GM10248 (cell line): ENCODE data around the gene NTN1.

ENCODE experiments used
- CTCF ChIA-PET: fragments of 300-600 bp; sonication (Branson Sonifier 250); formaldehyde crosslinking; extraction: SDS; loops from one replicate; lab custom pipeline; 2021; ENCODE audit warnings: antibody characterized with exemption; lab: Yijun Ruan, JAX
- POLR2A ChIA-PET: fragments of 350-650 bp; sonication (Branson Sonifier 250); formaldehyde crosslinking; extraction: SDS; loops from one replicate; lab custom pipeline; 2020; ENCODE audit warnings: antibody characterized with exemption; lab: Yijun Ruan, JAX
- DNase-seq: peaks from one replicate; pipeline ENCODE4 v3.0.0; 2012; ENCODE audit errors: extremely low spot score
- TF ChIP-seq, protein P1 (sequence below): IDR thresholded peaks from 2 replicates; pipeline ENCODE4 v1.5.1; 2012; ENCODE audit warnings: mild to moderate bottlenecking, low read depth; ENCODE audit errors: extremely low read depth, missing control alignments, control extremely low read depth

NTN1 gene

GRCh38 chr17:9272501-9273200 lies 251.3 kb downstream of the NTN1 start:
- ChIA-PET POLR2A (no interaction called here), CTCF (interaction anchor here (1.4 kb wide), 1 partner anchor 19 kb away, joined by 5 read pairs; no protein-coding TSS in a partner anchor)
- no peak for DNase-seq
- TF ChIP-seq, protein P1, sequence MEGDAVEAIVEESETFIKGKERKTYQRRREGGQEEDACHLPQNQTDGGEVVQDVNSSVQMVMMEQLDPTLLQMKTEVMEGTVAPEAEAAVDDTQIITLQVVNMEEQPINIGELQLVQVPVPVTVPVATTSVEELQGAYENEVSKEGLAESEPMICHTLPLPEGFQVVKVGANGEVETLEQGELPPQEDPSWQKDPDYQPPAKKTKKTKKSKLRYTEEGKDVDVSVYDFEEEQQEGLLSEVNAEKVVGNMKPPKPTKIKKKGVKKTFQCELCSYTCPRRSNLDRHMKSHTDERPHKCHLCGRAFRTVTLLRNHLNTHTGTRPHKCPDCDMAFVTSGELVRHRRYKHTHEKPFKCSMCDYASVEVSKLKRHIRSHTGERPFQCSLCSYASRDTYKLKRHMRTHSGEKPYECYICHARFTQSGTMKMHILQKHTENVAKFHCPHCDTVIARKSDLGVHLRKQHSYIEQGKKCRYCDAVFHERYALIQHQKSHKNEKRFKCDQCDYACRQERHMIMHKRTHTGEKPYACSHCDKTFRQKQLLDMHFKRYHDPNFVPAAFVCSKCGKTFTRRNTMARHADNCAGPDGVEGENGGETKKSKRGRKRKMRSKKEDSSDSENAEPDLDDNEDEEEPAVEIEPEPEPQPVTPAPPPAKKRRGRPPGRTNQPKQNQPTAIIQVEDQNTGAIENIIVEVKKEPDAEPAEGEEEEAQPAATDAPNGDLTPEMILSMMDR: no peak

DNA sequence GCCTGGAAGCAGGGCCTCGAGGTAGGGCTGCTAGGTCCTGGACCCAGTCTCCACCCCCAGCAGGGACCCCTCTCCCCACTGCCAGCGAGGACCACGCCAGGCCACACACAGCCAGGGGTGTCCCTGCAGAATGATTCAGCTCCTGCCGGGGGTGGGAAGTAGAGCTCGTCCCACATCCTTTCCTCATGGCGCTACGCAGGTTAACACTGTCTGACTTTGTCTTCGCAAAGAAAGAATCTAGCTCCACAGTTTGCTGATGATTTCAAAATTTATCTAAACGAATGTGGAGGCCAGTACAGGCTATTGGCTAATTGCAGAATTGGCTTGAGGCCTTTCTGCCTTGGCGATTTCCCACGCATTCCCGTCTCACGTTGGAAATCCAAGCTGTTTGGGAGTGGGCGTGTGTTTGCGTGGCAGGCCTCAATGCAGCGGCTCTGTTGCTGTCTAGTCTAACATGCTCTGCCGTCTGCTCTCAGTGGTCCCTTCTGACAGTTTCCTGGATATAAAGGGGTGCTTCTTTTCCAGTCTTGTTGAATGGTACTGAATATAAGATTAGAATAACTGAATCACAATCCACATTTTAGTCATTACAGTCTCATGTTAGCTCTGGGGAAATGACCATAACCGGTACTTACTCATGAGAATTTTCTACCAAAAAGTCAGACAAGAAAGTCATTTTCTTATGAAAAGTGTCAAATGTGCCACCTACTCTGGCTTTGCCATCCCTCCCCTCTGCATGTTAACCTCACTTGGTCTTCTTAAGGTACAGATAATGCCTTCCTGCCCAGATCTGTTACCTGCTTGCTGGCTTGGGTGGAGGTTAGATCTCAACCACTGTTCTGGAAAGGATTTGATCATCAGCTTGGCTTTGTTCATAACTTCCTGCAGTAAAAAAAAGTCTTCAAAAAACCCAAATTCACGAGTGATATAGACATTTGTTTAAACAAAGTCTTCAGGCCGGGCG lies 252.4 kb downstream of the NTN1 start:
- TF ChIP-seq, protein P1: no peak
- ChIA-PET CTCF (interaction anchor here (1.4 to 1.9 kb wide), 2 partner anchors 17 to 18 kb away, joined by 4 to 5 read pairs; no protein-coding TSS in a partner anchor), POLR2A (no interaction called here)
- no peak for DNase-seq

- CTCF ChIA-PET: interaction anchor here (1.1 to 1.9 kb wide), 2 partner anchors 17 to 18 kb away, joined by 3 to 4 read pairs; no protein-coding TSS in a partner anchor
Measured at GRCh38 chr17:9274973-9275372, 253.7 kb downstream of the NTN1 start.

DNA sequence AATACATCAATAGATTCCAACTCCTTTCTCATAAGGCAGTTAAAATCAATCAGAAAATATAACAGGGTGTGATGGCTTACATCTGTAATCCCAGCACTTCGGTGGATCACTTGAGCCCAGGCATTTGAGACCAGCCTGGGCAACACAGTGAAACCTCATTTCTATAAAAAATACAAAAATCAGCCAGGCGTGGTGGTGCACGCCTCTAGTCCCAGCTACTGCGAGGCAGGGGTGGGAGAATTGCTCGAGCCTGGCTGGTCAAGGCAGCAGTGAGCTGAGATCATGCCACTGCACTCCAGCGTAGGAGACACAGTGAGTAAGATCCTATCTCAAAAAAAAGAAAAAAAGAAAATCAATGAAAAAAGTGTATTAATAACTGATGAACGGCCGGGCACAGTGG lies 258.6 kb downstream of the NTN1 start:
- TF ChIP-seq, protein P1: no peak
- no peak for DNase-seq
- ChIA-PET POLR2A (no interaction called here), CTCF (interaction anchor here (0.9 kb wide), 1 partner anchor 12 kb away, joined by 4 read pairs; no protein-coding TSS in a partner anchor)

More at GRCh38 chr17:9274973-9275372, 253.7 kb downstream of the NTN1 start:
- DNase-seq: no peak
- TF ChIP-seq, protein P1: no peak
- POLR2A ChIA-PET: no interaction called here

GRCh38 chr17:9283909-9284308 lies 262.6 kb downstream of the NTN1 start:
- no peak for DNase-seq
- TF ChIP-seq, protein P1: no peak
- ChIA-PET CTCF (interaction anchor here (2.7 kb wide), 1 partner anchor 8 kb away, joined by 11 read pairs; no protein-coding TSS in a partner anchor), POLR2A (no interaction called here)

DNA sequence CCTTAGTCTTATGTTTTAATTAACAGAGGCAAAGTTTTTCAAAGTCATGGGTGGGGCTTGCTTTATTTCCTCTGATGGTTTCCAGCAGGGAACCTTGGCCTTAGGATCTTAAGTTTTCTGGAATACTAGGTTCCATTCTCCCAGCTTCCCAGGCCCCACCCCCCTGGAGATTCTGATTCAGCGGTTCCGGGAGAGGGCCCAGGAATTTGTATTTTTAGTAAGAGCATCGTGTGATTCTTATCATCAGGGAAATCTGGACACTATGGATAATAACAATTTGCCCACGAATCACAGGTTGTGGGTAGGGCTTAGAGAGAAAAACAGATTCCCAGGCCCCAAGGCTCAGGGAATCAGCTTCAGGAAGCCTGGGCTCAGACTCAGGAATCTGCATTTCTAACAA lies 263.6 kb downstream of the NTN1 start:
- TF ChIP-seq, protein P1: no peak
- ChIA-PET CTCF (interaction anchor here (2.7 kb wide), 1 partner anchor 7 kb away, joined by 11 read pairs; no protein-coding TSS in a partner anchor), POLR2A (no interaction called here)
- no peak for DNase-seq
